Activated naive CD4-positive, alpha-beta T cell treated with Interleukin-2 at 50 U/mL for 16 hours (primary cell): ENCODE results near the gene LDLRAD3.
"Not testable (repeated sequence)": the region's sequence is repeated elsewhere in the genome, so short reads cannot be mapped to it uniquely, and the experiment has no call there.

ENCODE experiments used
- DNase-seq: peaks from one replicate; pipeline ENCODE4 v3.0.0-alpha.2; 2020

LDLRAD3 gene

GRCh38 chr11:36186340-36187175 lies 242.7 kb downstream of the LDLRAD3 start:
- DNase-seq: no peak

- no peak for DNase-seq
These were observed 243.8 kb downstream of the LDLRAD3 start for GRCh38 chr11:36187622-36188021.

GRCh38 chr11:36189735-36190134 lies 245.9 kb downstream of the LDLRAD3 start:
- not testable (repeated sequence) for DNase-seq

- no peak for DNase-seq
These were observed 248.1 kb downstream of the LDLRAD3 start for GRCh38 chr11:36191941-36192340.

GRCh38 chr11:36192425-36193289 lies 248.8 kb downstream of the LDLRAD3 start:
- DNase-seq: no peak

- DNase-seq: no peak
These were observed 249.4 kb downstream of the LDLRAD3 start for GRCh38 chr11:36193290-36193619.

- DNase-seq: no peak
These were observed 249.9 kb downstream of the LDLRAD3 start for GRCh38 chr11:36193721-36194120.

- no peak for DNase-seq
These were observed 251.9 kb downstream of the LDLRAD3 start for GRCh38 chr11:36195496-36196354.

GRCh38 chr11:36196411-36196998 lies 252.6 kb downstream of the LDLRAD3 start:
- no peak for DNase-seq

GRCh38 chr11:36201411-36201810 lies 257.5 kb downstream of the LDLRAD3 start:
- DNase-seq: no peak

- no peak for DNase-seq
These were observed 261.7 kb downstream of the LDLRAD3 start for GRCh38 chr11:36205536-36205935.

GRCh38 chr11:36210529-36210928 lies 266.7 kb downstream of the LDLRAD3 start:
- no peak for DNase-seq

- DNase-seq: no peak
These were observed 268.0 kb downstream of the LDLRAD3 start for GRCh38 chr11:36211761-36212430.

GRCh38 chr11:36212564-36213392 lies 268.9 kb downstream of the LDLRAD3 start:
- DNase-seq: no peak

- no peak for DNase-seq
These were observed 269.6 kb downstream of the LDLRAD3 start for GRCh38 chr11:36213393-36213840.

GRCh38 chr11:36214480-36214879 lies 270.6 kb downstream of the LDLRAD3 start:
- DNase-seq: no peak

- DNase-seq: no peak
These were observed 271.3 kb downstream of the LDLRAD3 start for GRCh38 chr11:36214976-36215692.

- no peak for DNase-seq
These were observed 271.8 kb downstream of the LDLRAD3 start for GRCh38 chr11:36215693-36216060.

- DNase-seq: no peak
These were observed 272.3 kb downstream of the LDLRAD3 start for GRCh38 chr11:36216061-36216615.

- no peak for DNase-seq
These were observed 274.5 kb downstream of the LDLRAD3 start for GRCh38 chr11:36218283-36218921.
